ENCODE results near the gene ZNF641. TPM values are rescaled to one million over a fixed set of nuclear protein-coding genes. Genes with fewer than 3 reads are reported as not detected.

ZNF641 gene
- total and polyA plus RNA-seq, 2 donors (not counting 3 experiments of a cell fraction or from before 2014, with no cell fraction given): 3.5 to 6.7 TPM

- H3K9me1 ChIP-seq (replicated peaks; ENCODE audit: control insufficient read depth, extremely low read depth, insufficient read depth, low read length): no peaks in the 10 kb centered on the region
- H3K27ac ChIP-seq (ENCODE audit: insufficient read depth, low read depth, low read length): no peak overlapping the region
- BruUV-seq (replicated peaks): no TSS peak
- no peak overlapping the region for H3K9ac ChIP-seq (replicated peaks; ENCODE audit: extremely low read depth, insufficient read depth, low read length)
- POLR2A ChIA-PET: no interaction called here
- dilution Hi-C loops (cut with MboI; ENCODE audit: extremely low pct_ligation_motif_present, low sequenced_read_pairs) (no loop called here), intact Hi-C loops (cut with micrococcal nuclease) (no loop called here)
- H3K9me3 ChIP-seq (replicated peaks; ENCODE audit: control insufficient read depth, insufficient read depth, low read length): no peaks in the 10 kb centered on the region
- CTCF ChIA-PET: no interaction called here
- no peaks in the 10 kb centered on the region for H3K4me1 ChIP-seq (ENCODE audit: control insufficient read depth, extremely low read depth, insufficient read depth, low read length)
- no peak overlapping the region for H3K4me3 ChIP-seq (replicated peaks in 1 of 3; ENCODE audit: insufficient read depth in 1 of 3, low read depth in 1 of 3, low read length in 3 of 3)
- H4K20me1 ChIP-seq (replicated peaks; ENCODE audit: control insufficient read depth, extremely low read depth, insufficient read depth, low read length): no peaks in the 10 kb centered on the region
- H3K4me2 ChIP-seq (ENCODE audit: insufficient read depth, low read length): no peak overlapping the region
- peaks cover 4% of the 10 kb centered on the region in 2 experiments for H3K27me3 ChIP-seq (ENCODE audit: control insufficient read depth in 2 of 2, insufficient read depth in 2 of 2, low read length in 2 of 2)
- DNase-seq (ENCODE audit: low read depth, low spot score): no peak
- no peak for FAIRE-seq
- no peaks in the 10 kb centered on the region for H3K36me3 ChIP-seq (ENCODE audit: control insufficient read depth in 2 of 2, extremely low read depth in 1 of 2, insufficient read depth in 2 of 2, low read length in 2 of 2)
- no peaks in the 10 kb centered on the region for H3K79me2 ChIP-seq (ENCODE audit: control insufficient read depth, insufficient read depth, low read length)
- TF ChIP-seq FOS (IDR thresholded peaks at IDR 0.05; ENCODE audit: borderline replicate concordance, insufficient read depth, low read length): no peak
- TF ChIP-seq EZH2 (IDR thresholded peaks at IDR 0.05; ENCODE audit: borderline replicate concordance, low read depth, low read length, severe bottlenecking): no peak
- TF ChIP-seq JUN (IDR thresholded peaks at IDR 0.05; ENCODE audit: borderline replicate concordance, insufficient read depth, insufficient read length, low read depth): no peak
- TF ChIP-seq MYC (IDR thresholded peaks at IDR 0.05; ENCODE audit: low read depth, low read length): no peak
- TF ChIP-seq GATA2 (IDR thresholded peaks at IDR 0.05; ENCODE audit: insufficient read depth, insufficient read length, low read depth, low read length): no peak
- no peak for TF ChIP-seq MAX (IDR thresholded peaks at IDR 0.05; ENCODE audit: insufficient read depth, insufficient read length)
- no peak for TF ChIP-seq CTCF (IDR thresholded peaks at IDR 0.05; ENCODE audit: extremely low read depth in 1 of 2, insufficient read depth in 1 of 2, low read depth in 1 of 2, low read length in 2 of 2)
- TF ChIP-seq POLR2A (IDR thresholded peaks at IDR 0.05; ENCODE audit: low read depth, low read length): no peak
- no peak for TF ChIP-seq POLR2AphosphoS5 (IDR thresholded peaks at IDR 0.05; ENCODE audit: insufficient read depth, low read depth, low read length)
- no peak overlapping the region for H2AFZ ChIP-seq (ENCODE audit: low read depth, low read length)
These were observed 19.3 kb downstream of the ZNF641 start for GRCh38 chr12:48331399-48331798.

Data from endothelial cell of umbilical vein (primary cell).